ENCODE measurements around the gene MRPS25. TPM values are rescaled to one million over a fixed set of nuclear protein-coding genes. Genes with fewer than 3 reads are reported as not detected.
A peak's percentile ranks its signal among the peaks of the same experiment; 100 is the strongest.

MRPS25 gene
- total RNA-seq, 1 experiment from 2014 or later, result 53.2 TPM

DNA sequence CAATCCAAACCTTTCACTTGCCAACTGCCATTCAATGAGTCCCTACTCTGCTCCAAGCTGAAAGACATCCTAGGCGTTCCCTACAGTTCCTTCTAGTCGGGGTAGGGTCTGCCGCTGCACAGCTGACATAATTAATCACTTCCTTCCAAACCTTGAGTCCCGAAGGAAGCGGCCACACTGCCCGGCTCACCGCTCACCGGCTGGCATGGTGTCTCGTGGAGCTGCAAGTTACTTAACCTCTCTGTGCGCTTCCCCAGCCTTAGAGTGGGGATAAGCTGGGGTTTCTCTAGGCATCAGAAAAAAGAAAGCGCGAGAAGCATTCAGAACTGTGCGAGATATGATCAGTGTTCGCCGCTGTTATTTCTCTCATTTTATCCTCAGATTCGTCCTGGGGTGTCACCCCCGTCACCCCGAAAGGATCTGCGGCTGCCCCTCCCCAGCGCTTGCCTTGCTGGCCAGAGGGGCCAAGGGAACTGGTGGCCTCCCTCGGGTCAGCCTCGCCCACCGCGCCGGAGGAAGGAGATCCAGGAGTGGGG, 748 bp downstream of the MRPS25 start:
- H3K27me3 Mint-ChIP-seq (ENCODE audit: low read depth), result peaks cover 3% of the 10 kb centered on the region; the same call in 1 of the 2 replicates
- H3K4me1 ChIP-seq (ENCODE audit: insufficient read depth, low read length), result peaks cover 6% of the 10 kb centered on the region; the same call in 1 of the 2 replicates
- WGBS (ENCODE audit: extremely low coverage, insufficient read length, low lambda C conversion rate), result no CpG with 5 or more reads among the region's 25 CpGs
- H4K5ac ChIP-seq (ENCODE audit: insufficient read length, low read depth, low read length), result no peak overlapping the region
- peak overlapping the region; percentile 95 for H3K4me2 ChIP-seq (ENCODE audit: insufficient read depth, insufficient read length, low read length)
- peaks cover 12% of the 10 kb centered on the region; the same call in 1 of the 2 replicates for H3K79me2 ChIP-seq (ENCODE audit: insufficient read depth, low read length)
- no peak overlapping the region for H4K91ac ChIP-seq (ENCODE audit: insufficient read length, low read depth, low read length)
- no peak overlapping the region for H3K4ac ChIP-seq (ENCODE audit: low read depth, low read length)
- H3K9me3 Mint-ChIP-seq, result peaks cover 0 to 3% of the 10 kb centered on the region in 2 experiments; a peak in 2 of 5 replicates
- peaks cover 7% of the 10 kb centered on the region for H3K23me2 ChIP-seq (ENCODE audit: insufficient read length, low read depth, low read length, poor library complexity, severe bottlenecking)
- H3K9me3 ChIP-seq (ENCODE audit: control insufficient read depth, low read depth, low read length), result no peaks in the 10 kb centered on the region
- no peak overlapping the region for H2BK20ac ChIP-seq (ENCODE audit: low read depth, low read length, poor library complexity, severe bottlenecking)
- H3K4me3 Mint-ChIP-seq, result peak overlapping the region; percentile 97
- H2BK5ac ChIP-seq (ENCODE audit: insufficient read length, low read length), result no peak overlapping the region
- TF ChIP-seq, protein P1, sequence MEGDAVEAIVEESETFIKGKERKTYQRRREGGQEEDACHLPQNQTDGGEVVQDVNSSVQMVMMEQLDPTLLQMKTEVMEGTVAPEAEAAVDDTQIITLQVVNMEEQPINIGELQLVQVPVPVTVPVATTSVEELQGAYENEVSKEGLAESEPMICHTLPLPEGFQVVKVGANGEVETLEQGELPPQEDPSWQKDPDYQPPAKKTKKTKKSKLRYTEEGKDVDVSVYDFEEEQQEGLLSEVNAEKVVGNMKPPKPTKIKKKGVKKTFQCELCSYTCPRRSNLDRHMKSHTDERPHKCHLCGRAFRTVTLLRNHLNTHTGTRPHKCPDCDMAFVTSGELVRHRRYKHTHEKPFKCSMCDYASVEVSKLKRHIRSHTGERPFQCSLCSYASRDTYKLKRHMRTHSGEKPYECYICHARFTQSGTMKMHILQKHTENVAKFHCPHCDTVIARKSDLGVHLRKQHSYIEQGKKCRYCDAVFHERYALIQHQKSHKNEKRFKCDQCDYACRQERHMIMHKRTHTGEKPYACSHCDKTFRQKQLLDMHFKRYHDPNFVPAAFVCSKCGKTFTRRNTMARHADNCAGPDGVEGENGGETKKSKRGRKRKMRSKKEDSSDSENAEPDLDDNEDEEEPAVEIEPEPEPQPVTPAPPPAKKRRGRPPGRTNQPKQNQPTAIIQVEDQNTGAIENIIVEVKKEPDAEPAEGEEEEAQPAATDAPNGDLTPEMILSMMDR (conservative IDR thresholded peaks at IDR 0.05), result no peak
- H3K9ac ChIP-seq (ENCODE audit: extremely low read depth, insufficient read length, low read length), result peak overlapping the region; percentile 73
- no peak overlapping the region for H3K23ac ChIP-seq (ENCODE audit: insufficient read length, low read depth, low read length)
- peaks cover 5% of the 10 kb centered on the region for H3K79me1 ChIP-seq (ENCODE audit: insufficient read depth, low read depth, low read length, poor library complexity, severe bottlenecking)
- no peaks in the 10 kb centered on the region for H3K27me3 ChIP-seq (ENCODE audit: insufficient read depth, low read length)
- no peak for DNase-seq
- no peak overlapping the region for H3K56ac ChIP-seq (ENCODE audit: insufficient read length, low read depth, low read length)
- H4K20me1 ChIP-seq (ENCODE audit: control insufficient read depth, insufficient read depth, insufficient read length), result no peaks in the 10 kb centered on the region
- no peak overlapping the region for H2AK5ac ChIP-seq (ENCODE audit: insufficient read length, low read length)
- H4K8ac ChIP-seq (replicated peaks; ENCODE audit: insufficient read length, low read depth, low read length), result no peak overlapping the region
- H3K36me3 Mint-ChIP-seq (ENCODE audit: insufficient read depth in 1 of 3, low read depth in 3 of 3), result peaks cover 22 to 30% (median 26%) of the 10 kb centered on the region in 3 experiments
- H3K14ac ChIP-seq (ENCODE audit: insufficient read depth, low read length), result no peak overlapping the region; the same call in 1 of the 2 replicates
- no peak overlapping the region for H2BK120ac ChIP-seq (ENCODE audit: low read depth, low read length, poor library complexity, severe bottlenecking)
- H2AFZ ChIP-seq (ENCODE audit: low read length), result no peak overlapping the region
- peaks cover 18% of the 10 kb centered on the region in 2 experiments for H3K4me1 Mint-ChIP-seq
- no peak overlapping the region for H3K27ac ChIP-seq (ENCODE audit: insufficient read length, low read depth, low read length)
- no peak overlapping the region for H3K18ac ChIP-seq (ENCODE audit: insufficient read length, low read depth, low read length)
- H2BK15ac ChIP-seq (ENCODE audit: low read depth, low read length), result no peak overlapping the region
- H2BK12ac ChIP-seq (ENCODE audit: insufficient read length, low read depth, low read length), result no peak overlapping the region
- H3T11ph ChIP-seq (ENCODE audit: low read length), result no peak overlapping the region
- H3K27ac Mint-ChIP-seq, result peak overlapping the region in 2 of 3 experiments; percentile 76 to 93; a peak in 3 of 7 replicates

Data from H9 (cell line).